Measurements from ENCODE around the gene C18orf63.
A peak's percentile ranks its signal among the peaks of the same experiment; 100 is the strongest.

GRCh38 chr18:74342416-74343043, 26.9 kb downstream of the C18orf63 start:
- TF ChIP-seq CTCF (conservative IDR thresholded peaks at IDR 0.05; ENCODE audit: low read depth, low read length) (peak; percentile 71), EZH2 (IDR thresholded peaks at IDR 0.05; ENCODE audit: borderline replicate concordance, low read depth, low read length, poor library complexity, severe bottlenecking) (no peak)
